Kidney (tissue), 14 donors: Measurements from ENCODE around the gene SEMA3E. TPM values are rescaled to one million over a fixed set of nuclear protein-coding genes. Genes with fewer than 3 reads are reported as not detected.
A peak's percentile ranks its signal among the peaks of the same experiment; 100 is the strongest.

Source experiments
- DNase-seq, 5 donors: peaks; one replicate each; pipeline ENCODE4 v3.0.0-alpha.2; 2013 to 2020
- FAIRE-seq: peaks from 2 replicates; lab custom pipeline; 2012; peaks lifted over from hg19 to GRCh38; lab: Jason Lieb, UNC
- H3K27ac ChIP-seq, 2 donors: one replicate each; pipeline ENCODE4 v1.7.0; 2013; ENCODE audit warnings: low read depth in 2 of 2, low read length in 2 of 2, inconsistent platforms in 1 of 2
- H3K27me3 ChIP-seq: one replicate; pipeline ENCODE4 v1.7.1; 2013; ENCODE audit warnings: low read length, inconsistent platforms; ENCODE audit not compliant: control insufficient read depth, insufficient read depth
- H3K36me3 ChIP-seq, 3 donors: one replicate each; pipeline versions ENCODE4 v1.7.0 to v1.7.1; 2013; ENCODE audit warnings: low read length in 3 of 3, control low read depth in 1 of 3, inconsistent platforms in 1 of 3; ENCODE audit not compliant: insufficient read depth in 3 of 3, control insufficient read depth in 2 of 3
- H3K4me1 ChIP-seq, 3 donors: one replicate each; pipeline versions ENCODE4 v1.7.0 to v1.7.1; 2013; ENCODE audit warnings: low read length in 3 of 3, inconsistent platforms in 1 of 3, low read depth in 1 of 3; ENCODE audit not compliant: control insufficient read depth in 2 of 3, insufficient read depth in 2 of 3
- H3K4me3 ChIP-seq, 3 donors: one replicate each; pipeline versions ENCODE4 v1.7.0 to v1.8.1; 2013; ENCODE audit warnings: low read length in 3 of 3, control low read depth in 1 of 3, inconsistent platforms in 1 of 3
- H3K9ac ChIP-seq, 3 donors: one replicate each; pipeline versions ENCODE4 v1.7.0 to v1.7.1; 2013; ENCODE audit warnings: low read length in 3 of 3, control low read depth in 1 of 3, inconsistent platforms in 1 of 3
- H3K9me3 ChIP-seq, 3 donors: one replicate each; pipeline versions ENCODE4 v1.7.0 to v1.7.1; 2013; ENCODE audit warnings: low read length in 3 of 3, control low read depth in 1 of 3, inconsistent platforms in 1 of 3; ENCODE audit not compliant: control insufficient read depth in 2 of 3, insufficient read depth in 1 of 3
- intact Hi-C: fragments of 100-400 bp; cut with DNase I; formaldehyde crosslinking; loops from one replicate; pipeline ENCODE4 v1.11.1; 2022
- polyA plus RNA-seq: library from polyadenylated mRNA; stranded (reverse); fragments of 350-450 nt; fragmentation: Illumina TruSeq; extraction: RNeasy Lipid Tissue Mini Kit (QIAGEN cat#74804); gene quantifications from one replicate; pipeline ENCODE4 v1.2.3, GENCODE V29; 2014; ENCODE audit warnings: low read depth, low replicate concordance; ENCODE audit not compliant: insufficient read depth
- total RNA-seq: library from RNA; stranded (reverse); fragmentation: NEBNext Ultra II Directional; extraction: Animal tissue kit (Norgen Biotek cat#: 25700); gene quantifications from one replicate; pipeline ENCODE4 v1.2.1, GENCODE V29; 2021
- TF ChIP-seq, protein P1 (sequence below): IDR thresholded peaks from 3 replicates; pipeline ENCODE4 v1.5.1; 2012; ENCODE audit warnings: mild to moderate bottlenecking, moderate library complexity, borderline replicate concordance; ENCODE audit not compliant: insufficient read depth; ENCODE audit errors: extremely low read depth
- donor health status: control.
- donor health status: control.
- donor health status: control.
- donor health status: control.
- donor health status: control.
- donor health status: DM: yes; HTN: yes; CAD: no.
- donor health status: Normal renal cell carcinoma (clear cell type).

Gene SEMA3E
- total and polyA plus RNA-seq, 2 donors from 2014 or later: 0.15 to 1.1 TPM

DNA sequence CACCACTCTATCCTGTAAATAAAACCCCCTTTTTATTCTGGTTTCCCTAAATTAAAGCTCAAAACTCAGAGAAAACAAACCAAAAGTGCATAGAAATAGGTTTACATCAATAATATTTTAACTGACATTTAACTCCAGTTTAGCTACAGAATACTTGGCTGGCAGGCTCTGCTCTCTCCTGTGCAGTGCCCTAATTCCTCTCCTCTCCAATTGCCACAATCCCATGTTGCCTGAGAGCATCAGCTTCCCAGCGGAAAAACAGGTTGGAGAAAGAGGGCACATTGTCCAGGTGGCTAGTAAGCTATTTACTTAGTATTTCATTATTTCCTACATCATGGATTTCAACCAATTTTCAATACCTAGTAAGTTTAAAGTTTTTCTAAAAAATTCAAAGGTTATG, 8.7 kb downstream of the SEMA3E start:
- intact Hi-C loops: no loop called here
- Histone ChIP-seq H3K27ac (no peak overlapping the region), H3K4me3 (no peak overlapping the region), H3K27me3 (no peaks in the 10 kb centered on the region), H3K36me3 (no peaks in the 10 kb centered on the region), H3K9ac (no peak overlapping the region), H3K4me1 (no peaks in the 10 kb centered on the region), H3K9me3 (no peaks in the 10 kb centered on the region)
- no peak for FAIRE-seq
- no peak for DNase-seq
- TF ChIP-seq, protein P1, sequence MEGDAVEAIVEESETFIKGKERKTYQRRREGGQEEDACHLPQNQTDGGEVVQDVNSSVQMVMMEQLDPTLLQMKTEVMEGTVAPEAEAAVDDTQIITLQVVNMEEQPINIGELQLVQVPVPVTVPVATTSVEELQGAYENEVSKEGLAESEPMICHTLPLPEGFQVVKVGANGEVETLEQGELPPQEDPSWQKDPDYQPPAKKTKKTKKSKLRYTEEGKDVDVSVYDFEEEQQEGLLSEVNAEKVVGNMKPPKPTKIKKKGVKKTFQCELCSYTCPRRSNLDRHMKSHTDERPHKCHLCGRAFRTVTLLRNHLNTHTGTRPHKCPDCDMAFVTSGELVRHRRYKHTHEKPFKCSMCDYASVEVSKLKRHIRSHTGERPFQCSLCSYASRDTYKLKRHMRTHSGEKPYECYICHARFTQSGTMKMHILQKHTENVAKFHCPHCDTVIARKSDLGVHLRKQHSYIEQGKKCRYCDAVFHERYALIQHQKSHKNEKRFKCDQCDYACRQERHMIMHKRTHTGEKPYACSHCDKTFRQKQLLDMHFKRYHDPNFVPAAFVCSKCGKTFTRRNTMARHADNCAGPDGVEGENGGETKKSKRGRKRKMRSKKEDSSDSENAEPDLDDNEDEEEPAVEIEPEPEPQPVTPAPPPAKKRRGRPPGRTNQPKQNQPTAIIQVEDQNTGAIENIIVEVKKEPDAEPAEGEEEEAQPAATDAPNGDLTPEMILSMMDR: no peak

DNA sequence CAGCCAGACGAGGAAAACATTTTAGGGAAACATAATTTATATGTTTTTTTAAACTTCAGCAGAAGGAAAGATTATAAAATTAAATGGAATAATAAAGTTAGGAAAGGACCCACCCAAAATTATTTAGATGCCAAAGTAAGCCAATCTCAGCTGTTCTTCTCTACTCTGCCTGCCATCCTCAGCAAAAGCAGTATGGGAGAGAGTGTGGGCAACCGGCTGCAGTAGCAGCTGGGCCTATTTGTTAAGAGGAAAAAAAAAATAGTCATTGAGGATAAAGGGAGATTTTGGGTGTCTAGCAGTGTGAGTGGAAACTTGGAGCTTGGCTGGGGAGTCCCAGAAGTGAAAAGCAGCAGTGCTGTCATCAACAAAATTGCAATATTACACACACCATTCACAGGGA, 15.4 kb downstream of the SEMA3E start:
- H3K27me3 ChIP-seq: no peaks in the 10 kb centered on the region
- no peak overlapping the region for H3K27ac ChIP-seq
- no peak overlapping the region for H3K4me3 ChIP-seq
- TF ChIP-seq, protein P1: no peak
- no peak for DNase-seq
- FAIRE-seq: no peak
- H3K4me1 ChIP-seq: no peaks in the 10 kb centered on the region
- no peak overlapping the region for H3K9ac ChIP-seq
- H3K36me3 ChIP-seq: no peaks in the 10 kb centered on the region
- no peaks in the 10 kb centered on the region for H3K9me3 ChIP-seq
- intact Hi-C loops: no loop called here

DNA sequence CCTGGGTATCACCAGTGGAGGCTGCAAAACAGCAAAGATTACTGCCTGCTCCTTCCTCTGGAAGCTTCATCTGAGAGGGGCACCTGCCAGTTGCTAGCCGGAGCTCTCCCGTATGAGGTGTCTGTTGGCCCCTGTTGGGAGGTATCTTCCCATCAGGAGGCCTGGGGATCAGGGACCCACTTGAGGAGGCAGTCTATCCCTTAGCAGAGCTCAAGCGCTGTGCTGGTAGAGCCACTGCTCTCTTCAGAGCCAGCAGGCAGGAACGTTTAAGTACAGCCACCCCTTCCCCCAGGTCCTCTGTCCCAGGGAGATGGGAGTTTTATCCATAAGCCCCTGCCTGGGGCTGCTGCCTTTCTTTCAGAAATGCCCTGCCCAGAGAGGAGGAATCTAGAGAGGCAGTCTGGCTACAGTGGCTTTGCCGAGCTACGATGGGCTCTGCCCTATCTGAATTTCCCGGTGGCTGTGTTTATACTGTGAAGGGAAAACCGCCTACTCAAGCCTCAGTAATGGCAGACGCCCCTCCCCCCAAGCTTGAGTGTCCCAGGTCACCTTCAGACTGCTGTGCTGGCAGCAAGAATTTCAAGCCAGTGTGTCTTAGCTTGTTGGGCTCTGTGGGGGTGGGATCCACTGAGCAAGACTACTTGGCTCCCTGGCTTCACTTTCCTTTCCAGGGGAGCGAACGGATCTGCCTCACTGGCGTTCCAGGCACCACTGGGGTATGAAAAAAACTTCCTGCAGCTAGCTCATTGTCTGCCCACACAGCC, 19.6 kb downstream of the SEMA3E start:
- intact Hi-C loops: no loop called here
- Histone ChIP-seq H3K36me3 (no peaks in the 10 kb centered on the region), H3K27me3 (no peaks in the 10 kb centered on the region), H3K9me3 (no peaks in the 10 kb centered on the region), H3K9ac (no peak overlapping the region), H3K4me3 (peak overlapping the region in 2 of 3 donors; percentile 10 to 25), H3K27ac (no peak overlapping the region), H3K4me1 (no peaks in the 10 kb centered on the region)
- TF ChIP-seq, protein P1: no peak
- DNase-seq: peak; percentile 46 to 70 (median 50)
- FAIRE-seq: no peak
